Upper lobe of left lung (tissue), 6 donors: ENCODE measurements around the gene C4orf50. TPM values are rescaled to one million over a fixed set of nuclear protein-coding genes. Genes with fewer than 3 reads are reported as not detected.

Experiments used
- ATAC-seq, 2 donors: fragments of 200-7000 bp; cut with Tn5 transposase; one replicate each; pipeline ENCODE4 v1.9.1; 2022; ENCODE audit warnings: mild to moderate bottlenecking in 2 of 2, moderate library complexity in 2 of 2; ENCODE audit not compliant: low FRiP score in 2 of 2
- DNase-seq, 2 donors: peaks; one replicate each; pipeline ENCODE4 v3.0.0-alpha.2; 2019 to 2020
- H3K27ac ChIP-seq, 4 donors: fragments of 200-600 bp; sonication (generic); one replicate each; pipeline ENCODE4 v1.5.1; 2016 to 2019
- H3K27me3 ChIP-seq, 4 donors: fragments of 200-600 bp; sonication (generic); one replicate each; pipeline ENCODE4 v1.5.1; 2017 to 2019
- H3K36me3 ChIP-seq, 4 donors: fragments of 200-600 bp; sonication (generic); one replicate each; pipeline ENCODE4 v1.5.1; 2016 to 2019
- H3K4me1 ChIP-seq, 4 donors: fragments of 200-600 bp; sonication (generic); one replicate each; pipeline ENCODE4 v1.5.1; 2018 to 2019
- H3K4me3 ChIP-seq, 4 donors: fragments of 200-600 bp; sonication (generic); one replicate each; pipeline ENCODE4 v1.5.1; 2017 to 2019; ENCODE audit warnings: mild to moderate bottlenecking in 2 of 4, moderate library complexity in 1 of 4
- H3K9me3 ChIP-seq, 4 donors: fragments of 200-600 bp; sonication (generic); one replicate each; pipeline ENCODE4 v1.5.1; 2018 to 2019
- CTCF ChIP-seq, 6 experiments: fragments of 450-650 bp in 4 of 6; fragments of 200-600 bp in 2 of 6; sonication (generic) in 2 of 6; IDR thresholded peaks; one replicate each; pipeline ENCODE4 v1.5.1; 2016 to 2019; ENCODE audit warnings: antibody characterized with exemption in 6 of 6
- EP300 ChIP-seq, 4 donors: sonication (generic); formaldehyde crosslinking; IDR thresholded peaks; one replicate each; pipeline ENCODE4 v1.5.1; 2017; ENCODE audit warnings: antibody characterized with exemption in 4 of 4, control low read depth in 2 of 4
- POLR2A ChIP-seq, 4 donors: fragments of 450-650 bp; IDR thresholded peaks; one replicate each; pipeline ENCODE4 v1.5.1; 2016 to 2017; ENCODE audit warnings: antibody characterized with exemption in 4 of 4, mild to moderate bottlenecking in 2 of 4
- POLR2AphosphoS5 ChIP-seq, 2 donors: sonication (generic); formaldehyde crosslinking; IDR thresholded peaks; one replicate each; pipeline ENCODE4 v1.5.1; 2017; ENCODE audit warnings: antibody characterized with exemption in 2 of 2
- WGBS, 2 donors: methylation state at CpG; one replicate each; pipeline ENCODE4 v1.1.5; 2017 to 2018; 5-methylcytosine and 5-hydroxymethylcytosine counted together
- total RNA-seq, 6 donors: library from RNA; depleted of rRNA in 4 of 6; stranded (reverse); fragments of >200 nt in 4 of 6; gene quantifications; one replicate each; pipeline versions ENCODE4 v1.1.0 to v1.2.1, GENCODE V29; 2016 to 2021
- donor health status: DM: no; HTN: no; CAD: no; lungs with moderate emphysema.
- donor health status: DM: no; HTN: yes; CAD: no; lungs with severe emphysema.

C4orf50 gene
- total RNA-seq, 6 donors from 2014 or later: 0.03 to 1.3 (median 0.65) TPM

DNA sequence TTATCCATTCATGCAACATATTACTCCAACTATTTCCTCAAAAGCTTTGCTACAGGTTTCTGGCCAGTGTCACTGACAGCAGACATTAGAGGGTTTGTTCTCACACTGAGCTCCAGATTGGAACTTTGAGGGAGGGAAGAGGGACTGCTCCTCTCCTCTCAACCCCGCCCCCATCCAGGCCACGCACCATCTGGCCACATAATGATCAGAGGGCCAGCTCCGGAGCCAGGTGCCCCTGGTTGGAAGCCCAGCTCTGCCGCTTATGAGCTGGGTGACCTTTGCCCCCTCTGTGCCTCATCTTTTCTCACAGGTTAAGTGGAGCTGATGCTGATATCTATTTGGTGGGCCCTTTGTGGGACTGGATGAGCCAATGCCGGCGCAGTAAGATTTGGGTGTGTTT lies 55.8 kb downstream of the C4orf50 start:
- Histone ChIP-seq H3K36me3 (no peaks in the 10 kb centered on the region), H3K27me3 (no peaks in the 10 kb centered on the region), H3K4me1 (no peaks in the 10 kb centered on the region), H3K4me3 (no peak overlapping the region), H3K9me3 (no peaks in the 10 kb centered on the region), H3K27ac (no peak overlapping the region)
- WGBS, 2 donors: 82 to 85% methylated on average over 4 to 6 of the region's 6 CpGs
- DNase-seq (no peak), ATAC-seq (no peak)
- TF ChIP-seq CTCF (IDR thresholded peaks at IDR 0.05) (no peak), POLR2AphosphoS5 (IDR thresholded peaks at IDR 0.05) (no peak), EP300 (IDR thresholded peaks at IDR 0.05) (no peak), POLR2A (IDR thresholded peaks at IDR 0.05) (no peak)

DNA sequence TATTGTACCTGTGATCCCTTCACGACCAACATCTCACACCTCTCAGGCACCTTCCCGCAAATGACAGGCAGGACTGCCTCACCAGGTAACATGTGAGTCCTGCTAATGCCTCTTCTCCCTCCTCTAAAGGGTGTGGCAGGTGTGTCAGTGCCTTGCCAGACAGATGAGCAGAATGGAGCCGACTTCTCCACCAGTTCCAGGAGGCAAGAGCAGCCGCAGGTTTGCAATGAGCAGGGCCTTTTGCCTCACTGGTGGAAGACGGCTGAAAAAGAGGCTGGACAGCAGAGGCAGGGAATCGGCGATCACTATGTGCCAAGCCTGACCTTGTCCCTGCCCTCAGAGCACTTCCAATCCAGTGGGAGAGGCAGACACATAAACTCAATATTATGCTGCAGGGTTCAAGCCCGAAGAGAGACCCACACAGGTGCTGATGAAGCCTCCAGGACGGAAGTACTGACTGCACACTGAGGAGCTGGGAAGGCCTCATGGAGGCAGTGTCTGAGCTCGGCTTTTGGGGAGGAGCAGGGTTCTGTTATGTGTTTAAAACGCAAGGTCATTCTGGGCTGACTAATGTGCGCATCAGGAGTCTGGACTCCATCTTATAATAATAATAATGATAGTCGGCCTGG lies 57.9 kb downstream of the C4orf50 start:
- H3K9me3 ChIP-seq: no peaks in the 10 kb centered on the region
- no peak overlapping the region for H3K27ac ChIP-seq
- DNase-seq (peak in 1 of 2 donors; percentile 10), ATAC-seq (no peak)
- H3K4me1 ChIP-seq: peaks cover 0 to 9% (median 7%) of the 10 kb centered on the region in 4 donors
- no peak for TF ChIP-seq CTCF (IDR thresholded peaks at IDR 0.05)
- no peak for TF ChIP-seq EP300 (IDR thresholded peaks at IDR 0.05)
- TF ChIP-seq POLR2AphosphoS5 (IDR thresholded peaks at IDR 0.05): no peak
- TF ChIP-seq POLR2A (IDR thresholded peaks at IDR 0.05): no peak
- H3K36me3 ChIP-seq: no peaks in the 10 kb centered on the region
- no peaks in the 10 kb centered on the region for H3K27me3 ChIP-seq
- no peak overlapping the region for H3K4me3 ChIP-seq
- WGBS, 2 donors: 86 to 94% methylated on average over 13 of the region's 13 CpGs

DNA sequence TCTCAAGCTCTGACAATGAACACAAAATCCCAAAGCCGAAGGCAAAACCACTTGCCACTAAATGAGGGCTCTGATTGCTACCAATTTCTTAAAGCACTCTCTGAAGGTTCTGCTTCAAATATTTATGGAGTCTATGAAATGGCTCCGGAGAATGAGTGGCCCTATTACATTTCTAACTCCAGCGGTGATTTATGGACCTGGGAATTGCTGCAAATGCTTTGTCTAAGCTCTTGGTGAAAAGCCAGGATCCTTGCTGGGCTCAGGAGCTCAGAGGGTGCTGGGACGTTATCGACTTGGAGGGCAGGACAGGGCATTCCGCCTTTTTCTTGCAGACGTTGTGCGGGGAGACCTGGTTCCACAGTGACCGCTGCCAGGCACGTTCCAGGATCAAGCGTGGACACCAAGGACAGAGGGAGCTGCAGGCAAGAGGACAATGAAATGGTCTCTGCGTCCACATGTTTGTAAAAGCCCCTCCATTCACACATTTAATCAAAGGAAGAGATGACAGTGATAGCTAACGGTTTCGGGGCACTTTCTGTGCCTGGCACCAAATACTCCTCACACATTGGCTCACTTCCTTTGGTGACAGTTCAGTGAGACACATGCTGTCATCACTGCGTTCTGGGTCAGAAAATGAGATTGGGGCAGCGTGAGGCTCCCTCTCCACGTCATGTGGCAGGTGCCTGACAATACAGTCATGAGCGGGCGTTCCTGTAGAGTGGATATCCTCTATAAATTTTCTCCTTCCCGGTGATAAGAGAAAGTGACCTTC lies 58.8 kb downstream of the C4orf50 start:
- no peaks in the 10 kb centered on the region for H3K9me3 ChIP-seq
- TF ChIP-seq CTCF (IDR thresholded peaks at IDR 0.05) (no peak), POLR2A (IDR thresholded peaks at IDR 0.05) (no peak), POLR2AphosphoS5 (IDR thresholded peaks at IDR 0.05) (no peak), EP300 (IDR thresholded peaks at IDR 0.05) (no peak)
- no peak overlapping the region for H3K4me3 ChIP-seq
- H3K27me3 ChIP-seq: no peaks in the 10 kb centered on the region
- peaks cover 0 to 9% (median 7%) of the 10 kb centered on the region in 4 donors for H3K4me1 ChIP-seq
- no peaks in the 10 kb centered on the region for H3K36me3 ChIP-seq
- WGBS, 2 donors: 78 to 84% methylated on average over 20 of the region's 20 CpGs
- no peak for ATAC-seq
- DNase-seq: peak in 1 of 2 donors; percentile 17
- no peak overlapping the region for H3K27ac ChIP-seq

- DNase-seq: peak in 1 of 2 donors; percentile 16
- 83 to 95% methylated on average over 15 of the region's 15 CpGs for WGBS, 2 donors
Observed at GRCh38 chr4:5958199-5958735, 60.0 kb downstream of the C4orf50 start.

More at GRCh38 chr4:5958199-5958735, 60.0 kb downstream of the C4orf50 start:
- H3K9me3 ChIP-seq: no peaks in the 10 kb centered on the region
- H3K27me3 ChIP-seq: no peaks in the 10 kb centered on the region
- H3K36me3 ChIP-seq: no peaks in the 10 kb centered on the region
- H3K4me3 ChIP-seq: no peak overlapping the region
- TF ChIP-seq POLR2AphosphoS5 (IDR thresholded peaks at IDR 0.05) (no peak), CTCF (IDR thresholded peaks at IDR 0.05) (no peak), POLR2A (IDR thresholded peaks at IDR 0.05) (no peak), EP300 (IDR thresholded peaks at IDR 0.05) (no peak)
- ATAC-seq: no peak
- H3K27ac ChIP-seq: no peak overlapping the region
- peaks cover 0 to 9% (median 7%) of the 10 kb centered on the region in 4 donors for H3K4me1 ChIP-seq
